Epithelial cell of proximal tubule (primary cell): ENCODE data around the gene IL6ST. TPM values are rescaled to one million over a fixed set of nuclear protein-coding genes. Genes with fewer than 3 reads are reported as not detected.

Experiments used
- DNase-seq: peaks from one replicate; pipeline ENCODE4 v3.0.0-alpha.2; 2011; ENCODE audit warnings: low read depth
- H3K4me3 ChIP-seq: 2 replicates; pipeline ENCODE4 v1.5.1; 2011; ENCODE audit warnings: low read depth, mild to moderate bottlenecking, low read length
- CTCF ChIP-seq: conservative IDR thresholded peaks from 2 replicates; pipeline ENCODE4 v1.5.1; 2012; ENCODE audit warnings: low read depth, mild to moderate bottlenecking, low read length
- total RNA-seq: library from RNA; depleted of rRNA; stranded (reverse); fragments of >200 nt; gene quantifications from 2 replicates; pipeline ENCODE4 v1.2.3, GENCODE V29; 2015

IL6ST gene
- total RNA-seq, 1 donor from 2014 or later: 61.6 TPM

GRCh38 chr5:55908804-55909203 is 86.0 kb downstream of the IL6ST start:
- TF ChIP-seq CTCF: no peak
- no peak for DNase-seq
- H3K4me3 ChIP-seq: no peak overlapping the region

- H3K4me3 ChIP-seq: no peak overlapping the region
- DNase-seq: no peak
- no peak for TF ChIP-seq CTCF
Observed at GRCh38 chr5:55907927-55908326, 86.8 kb downstream of the IL6ST start.

GRCh38 chr5:55905251-55905650 is 89.5 kb downstream of the IL6ST start:
- no peak for TF ChIP-seq CTCF
- no peak overlapping the region for H3K4me3 ChIP-seq
- no peak for DNase-seq

GRCh38 chr5:55904152-55904551 is 90.6 kb downstream of the IL6ST start:
- no peak for DNase-seq
- TF ChIP-seq CTCF: no peak
- no peak overlapping the region for H3K4me3 ChIP-seq

GRCh38 chr5:55903121-55903701 is 91.6 kb downstream of the IL6ST start:
- DNase-seq: no peak
- no peak overlapping the region for H3K4me3 ChIP-seq
- no peak for TF ChIP-seq CTCF

- no peak for TF ChIP-seq CTCF
- no peak overlapping the region for H3K4me3 ChIP-seq
- no peak for DNase-seq
Observed at GRCh38 chr5:55902696-55903095, 92.1 kb downstream of the IL6ST start.

GRCh38 chr5:55900776-55901175 is 94.0 kb downstream of the IL6ST start:
- no peak overlapping the region for H3K4me3 ChIP-seq
- no peak for DNase-seq
- no peak for TF ChIP-seq CTCF
